ENCODE data around the gene CPNE2. TPM values are rescaled to one million over a fixed set of nuclear protein-coding genes. Genes with fewer than 3 reads are reported as not detected.

CPNE2 gene
- total RNA-seq, 3 donors from 2014 or later (not counting 1 experiment from before 2014, with no cell fraction given), result 2.0 to 2.6 (median 2.4) TPM

DNA sequence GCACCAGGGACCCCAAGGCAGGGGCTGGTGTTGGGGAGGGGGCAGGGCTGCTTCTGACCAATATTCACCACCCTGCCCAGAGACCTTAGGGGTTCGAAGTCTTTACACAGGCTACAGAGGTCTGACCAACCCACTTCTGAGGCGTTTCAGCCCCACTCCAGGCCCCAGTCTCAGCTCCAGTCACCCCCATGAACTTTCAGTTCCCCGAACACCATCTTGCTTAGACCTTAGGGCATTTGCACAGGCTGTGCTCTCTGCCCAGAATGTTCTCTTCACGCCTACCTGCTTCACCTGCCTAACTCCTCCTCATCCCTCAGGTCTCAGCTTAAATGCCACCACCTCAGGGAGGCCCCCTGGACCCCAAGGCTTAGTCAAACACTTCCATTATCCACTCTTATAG, 25.8 kb upstream of the CPNE2 start:
- Histone ChIP-seq H3K36me3 (ENCODE audit: control insufficient read depth, insufficient read depth, low read length) (peaks cover 55% of the 10 kb centered on the region), H3K9me3 (ENCODE audit: control insufficient read depth, insufficient read depth, low read length) (peaks cover 16% of the 10 kb centered on the region), H3K27ac (ENCODE audit: low read length) (no peak overlapping the region), H3K4me1 (ENCODE audit: control insufficient read depth, insufficient read depth, low read length) (peaks cover 12% of the 10 kb centered on the region), H3K27me3 (ENCODE audit: control insufficient read depth, insufficient read depth, low read length) (no peaks in the 10 kb centered on the region), H3K4me3 (ENCODE audit: low read length) (no peak overlapping the region)
- Mint-ChIP-seq H3K36me3 (peaks cover 9% of the 10 kb centered on the region), H3K4me3 (no peak overlapping the region), H3K9me3 (peaks cover 3 to 9% of the 10 kb centered on the region in 2 donors), H3K27me3 (ENCODE audit: low read depth in 2 of 2) (no peaks in the 10 kb centered on the region), H3K4me1 (peaks cover 22 to 23% of the 10 kb centered on the region in 2 donors), H3K27ac (peak overlapping the region; percentile 24 to 42)
- ATAC-seq (no peak), DNase-seq (no peak)
- intact Hi-C loops (cut with micrococcal nuclease), result no loop called here
- no peak for TF ChIP-seq CTCF (IDR thresholded peaks at IDR 0.05)
- 89% methylated on average over 4 of the region's 4 CpGs for WGBS (ENCODE audit: insufficient coverage)

- no peak overlapping the region for H3K4me3 Mint-ChIP-seq
- peaks cover 56% of the 10 kb centered on the region for H3K36me3 ChIP-seq (ENCODE audit: control insufficient read depth, insufficient read depth, low read length)
- peaks cover 3 to 9% of the 10 kb centered on the region in 2 donors for H3K9me3 Mint-ChIP-seq
- H3K4me1 Mint-ChIP-seq, result peaks cover 29 to 30% of the 10 kb centered on the region in 2 donors
- no peak overlapping the region for H3K27ac ChIP-seq (ENCODE audit: low read length)
- DNase-seq (no peak), ATAC-seq (no peak)
- H3K27me3 Mint-ChIP-seq (ENCODE audit: low read depth in 2 of 2), result no peaks in the 10 kb centered on the region
- no peaks in the 10 kb centered on the region for H3K27me3 ChIP-seq (ENCODE audit: control insufficient read depth, insufficient read depth, low read length)
- TF ChIP-seq CTCF (IDR thresholded peaks at IDR 0.05), result no peak
- H3K4me1 ChIP-seq (ENCODE audit: control insufficient read depth, insufficient read depth, low read length), result peaks cover 15% of the 10 kb centered on the region
- H3K4me3 ChIP-seq (ENCODE audit: low read length), result no peak overlapping the region
- H3K27ac Mint-ChIP-seq, result no peak overlapping the region
- WGBS (ENCODE audit: insufficient coverage), result 97% methylated on average over 3 of the region's 3 CpGs
- H3K9me3 ChIP-seq (ENCODE audit: control insufficient read depth, insufficient read depth, low read length), result peaks cover 22% of the 10 kb centered on the region
- intact Hi-C loops (cut with micrococcal nuclease), result no loop called here
- H3K36me3 Mint-ChIP-seq, result peaks cover 13% of the 10 kb centered on the region
Observed at GRCh38 chr16:57067347-57067746, 25.0 kb upstream of the CPNE2 start.

DNA sequence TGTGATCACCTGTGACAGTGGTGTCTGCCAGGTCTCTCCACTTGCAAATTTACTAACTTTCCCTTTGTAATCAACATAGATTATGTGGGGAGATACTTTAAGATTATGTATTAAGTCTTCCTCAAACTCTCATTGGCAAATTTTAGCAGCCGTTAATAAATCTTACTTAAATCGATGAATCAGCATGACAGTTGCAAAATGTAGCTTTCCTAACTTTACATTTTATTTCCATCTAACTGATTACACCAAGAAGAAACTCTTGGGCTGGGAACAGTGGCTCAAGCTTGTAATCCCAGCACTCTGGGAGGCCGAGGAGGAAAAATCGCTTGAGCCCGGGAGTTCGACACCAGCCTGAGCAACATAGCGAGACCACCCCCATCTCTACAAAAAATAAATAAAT, 23.3 kb upstream of the CPNE2 start:
- intact Hi-C loops (cut with micrococcal nuclease), result no loop called here
- Histone ChIP-seq H3K4me1 (ENCODE audit: control insufficient read depth, insufficient read depth, low read length) (peaks cover 15% of the 10 kb centered on the region), H3K27me3 (ENCODE audit: control insufficient read depth, insufficient read depth, low read length) (no peaks in the 10 kb centered on the region), H3K36me3 (ENCODE audit: control insufficient read depth, insufficient read depth, low read length) (peaks cover 66% of the 10 kb centered on the region), H3K4me3 (ENCODE audit: low read length) (no peak overlapping the region), H3K27ac (ENCODE audit: low read length) (no peak overlapping the region), H3K9me3 (ENCODE audit: control insufficient read depth, insufficient read depth, low read length) (peaks cover 22% of the 10 kb centered on the region)
- Mint-ChIP-seq H3K9me3 (peaks cover 3 to 9% of the 10 kb centered on the region in 2 donors), H3K4me1 (peaks cover 36 to 39% of the 10 kb centered on the region in 2 donors), H3K4me3 (no peak overlapping the region), H3K27ac (peak overlapping the region in 1 of 2 donors; percentile 1), H3K36me3 (peaks cover 20% of the 10 kb centered on the region), H3K27me3 (ENCODE audit: low read depth in 2 of 2) (no peaks in the 10 kb centered on the region)
- ATAC-seq, result no peak
- no peak for TF ChIP-seq CTCF (IDR thresholded peaks at IDR 0.05)
- WGBS (ENCODE audit: insufficient coverage), result 89% methylated on average over 4 of the region's 7 CpGs
- no peak for DNase-seq
